Activated gamma-delta T cell treated with Interleukin-2 at 50 U/mL for 16 hours (primary cell): ENCODE results near the gene OR5AR1.
"Not testable (repeated sequence)": the region's sequence is repeated elsewhere in the genome, so short reads cannot be mapped to it uniquely, and the experiment has no call there.

ENCODE experiments used
- DNase-seq: peaks from one replicate; pipeline ENCODE4 v3.0.0-alpha.2; 2020

Gene OR5AR1

GRCh38 chr11:56663386-56663785 lies at the start of gene OR5AR1:
Gene OR5AR1, plus strand, starts transcription at chr11:56663686. Its CDS starts 0 bp downstream, at chr11:56663686.
- no peak for DNase-seq

GRCh38 chr11:56624661-56625110 lies 38.8 kb upstream of the OR5AR1 start:
- no peak for DNase-seq

- DNase-seq = no peak
Measured at GRCh38 chr11:56625946-56626345, 37.5 kb upstream of the OR5AR1 start.

- no peak for DNase-seq
Measured at GRCh38 chr11:56632329-56632728, 31.2 kb upstream of the OR5AR1 start.

GRCh38 chr11:56636861-56637260 lies 26.6 kb upstream of the OR5AR1 start:
- DNase-seq = no peak

GRCh38 chr11:56637500-56637899 lies 26.0 kb upstream of the OR5AR1 start:
- no peak for DNase-seq

- no peak for DNase-seq
Measured at GRCh38 chr11:56642339-56642738, 21.1 kb upstream of the OR5AR1 start, which contains the start of gene OR5AP2. Gene OR5AP2, minus strand, starts transcription at chr11:56642439. Its CDS starts 0 bp downstream, at chr11:56642439.

GRCh38 chr11:56659755-56660154 lies 3.7 kb upstream of the OR5AR1 start:
- no peak for DNase-seq

GRCh38 chr11:56670984-56671383 lies 7.5 kb downstream of the OR5AR1 start:
- no peak for DNase-seq

GRCh38 chr11:56688554-56689100 lies 25.1 kb downstream of the OR5AR1 start:
- DNase-seq = no peak

- DNase-seq = not testable (repeated sequence)
Measured at GRCh38 chr11:56691179-56691578, 27.7 kb downstream of the OR5AR1 start.

- no peak for DNase-seq
Measured at GRCh38 chr11:56693428-56693827, 29.9 kb downstream of the OR5AR1 start.

- DNase-seq = no peak
Measured at GRCh38 chr11:56698795-56699194, 35.3 kb downstream of the OR5AR1 start, which contains the start of gene OR9G1. Gene OR9G1, plus strand, starts transcription at chr11:56699095. Its CDS starts 1,293 bp downstream, at chr11:56700388.

GRCh38 chr11:56700242-56700913 lies 36.9 kb downstream of the OR5AR1 start:
- no peak for DNase-seq

GRCh38 chr11:56700914-56701485 lies 37.5 kb downstream of the OR5AR1 start:
- DNase-seq = no peak

- DNase-seq = no peak
Measured at GRCh38 chr11:56705784-56706396, 42.4 kb downstream of the OR5AR1 start.

GRCh38 chr11:56706486-56706885 lies 43.0 kb downstream of the OR5AR1 start:
- DNase-seq = no peak

- DNase-seq = no peak
Measured at GRCh38 chr11:56714206-56714605, 50.7 kb downstream of the OR5AR1 start.
